ENCODE data around the gene ZNF365. TPM values are rescaled to one million over a fixed set of nuclear protein-coding genes. Genes with fewer than 3 reads are reported as not detected.

Gene ZNF365
- total RNA-seq, 1 experiment from 2014 or later: 4.0 TPM

GRCh38 chr10:62451611-62451975, 77.4 kb downstream of the ZNF365 start:
- H3K27me3 Mint-ChIP-seq (ENCODE audit: unreplicated experiment): no peaks in the 10 kb centered on the region
- H3K9me3 Mint-ChIP-seq (ENCODE audit: low read depth, unreplicated experiment): no peaks in the 10 kb centered on the region
- no peak overlapping the region for H3K4me3 Mint-ChIP-seq (ENCODE audit: low read depth, unreplicated experiment)
- no peaks in the 10 kb centered on the region for H3K36me3 Mint-ChIP-seq (ENCODE audit: insufficient read depth, unreplicated experiment)
- DNase-seq: peak; percentile 36
- H3K27ac Mint-ChIP-seq (ENCODE audit: unreplicated experiment): no peak overlapping the region
- BruUV-seq (replicated peaks): no TSS peak
- peaks cover 34% of the 10 kb centered on the region for H3K4me1 Mint-ChIP-seq (ENCODE audit: low read depth, unreplicated experiment)
- CTCF ChIA-PET: interaction anchor here (0.8 to 1.8 kb wide), 4 partner anchors 13 to 61 kb away, joined by 3 to 4 read pairs (median 4); no protein-coding TSS in a partner anchor
- no peak for TF ChIP-seq CTCF (IDR thresholded peaks at IDR 0.05; ENCODE audit: unreplicated experiment)
- intact Hi-C loops (cut with micrococcal nuclease; ENCODE audit: unreplicated experiment): no loop called here

Other genes with a start within 250 kb of the ZNF365 start
- gene RTKN2, start 105.5 kb upstream of the ZNF365 start, total RNA-seq (2022): 25.0 and 26.7 TPM in 2 replicates